ENCODE measurements around the gene MBNL3. TPM values are rescaled to one million over a fixed set of nuclear protein-coding genes. Genes with fewer than 3 reads are reported as not detected.

MBNL3 gene
- total RNA-seq, 1 experiment from 2014 or later: 195 TPM

DNA sequence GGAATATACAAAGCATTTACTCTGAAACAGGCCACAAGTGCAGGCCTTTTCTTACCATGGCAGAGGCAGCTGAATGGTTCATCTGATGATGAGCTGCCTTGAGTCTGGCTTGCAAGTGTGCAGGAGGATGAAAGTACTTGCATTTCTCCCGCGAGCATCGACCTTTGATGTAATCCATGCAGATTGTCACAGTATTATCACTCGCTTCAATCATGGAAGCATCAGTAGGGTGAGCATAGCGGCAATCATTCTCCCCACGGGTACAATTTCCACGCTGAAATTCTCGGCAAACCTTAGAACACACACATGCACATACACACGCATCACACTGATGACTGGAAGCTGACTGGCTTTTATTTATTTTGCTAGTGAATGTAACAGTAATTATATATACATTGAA is 98.0 kb downstream of the MBNL3 start:
- H3K27me3 Mint-ChIP-seq (ENCODE audit: insufficient read depth, unreplicated experiment): no peaks in the 10 kb centered on the region
- DNase-seq: no peak
- peaks cover 17% of the 10 kb centered on the region for H3K4me1 Mint-ChIP-seq (ENCODE audit: low read depth, unreplicated experiment)
- H3K9me3 Mint-ChIP-seq (ENCODE audit: unreplicated experiment): no peaks in the 10 kb centered on the region
- H3K36me3 ChIP-seq (ENCODE audit: control insufficient read depth, insufficient read depth, low read length): no peaks in the 10 kb centered on the region
- H3K4me3 ChIP-seq (ENCODE audit: low read depth, low read length): no peak overlapping the region
- H3K4me3 Mint-ChIP-seq (ENCODE audit: unreplicated experiment): no peak overlapping the region
- POLR2A ChIA-PET: no interaction called here
- TF ChIP-seq CTCF (IDR thresholded peaks at IDR 0.05; ENCODE audit: insufficient read depth in 1 of 2, low read depth in 1 of 2, low read length in 1 of 2, severe bottlenecking in 1 of 2, unreplicated experiment in 1 of 2): no peak
- H3K4me1 ChIP-seq: peaks cover 40% of the 10 kb centered on the region
- no peak overlapping the region for H3K27ac Mint-ChIP-seq (ENCODE audit: unreplicated experiment)
- no peaks in the 10 kb centered on the region for H3K9me3 ChIP-seq
- H3K27me3 ChIP-seq (replicated peaks; ENCODE audit: control insufficient read depth, insufficient read depth, low read length): no peaks in the 10 kb centered on the region
- CTCF ChIA-PET: no interaction called here
- BruUV-seq (replicated peaks): no TSS peak
- peaks cover 46% of the 10 kb centered on the region for H3K36me3 Mint-ChIP-seq (ENCODE audit: insufficient read depth, unreplicated experiment)
- intact Hi-C loops (cut with micrococcal nuclease; ENCODE audit: unreplicated experiment): loop anchor here (5.0 kb wide), 1 partner anchor 222 kb away; no protein-coding TSS in a partner anchor

DNA sequence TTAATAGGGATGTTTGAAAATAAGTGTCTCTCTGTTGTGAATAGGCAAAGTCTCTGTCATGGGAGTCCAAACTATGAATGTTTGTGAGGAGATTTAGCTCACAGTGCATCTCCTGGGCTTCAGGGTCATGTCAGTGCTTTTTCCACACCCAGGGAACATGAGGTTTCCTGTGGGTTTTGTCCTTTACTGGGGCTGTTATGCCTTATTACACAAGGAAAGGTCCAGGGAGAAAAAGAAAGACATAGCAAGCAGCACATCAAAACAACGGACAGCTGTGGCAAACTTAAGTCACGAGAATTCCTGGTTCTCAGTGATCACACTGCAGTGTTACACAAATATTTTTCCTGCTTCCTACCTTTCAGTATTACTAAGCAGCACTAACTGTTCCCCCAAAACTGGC is 99.4 kb downstream of the MBNL3 start:
- CTCF ChIA-PET: no interaction called here
- BruUV-seq (replicated peaks): no TSS peak
- Histone ChIP-seq H3K36me3 (ENCODE audit: control insufficient read depth, insufficient read depth, low read length) (no peaks in the 10 kb centered on the region), H3K4me3 (ENCODE audit: low read depth, low read length) (no peak overlapping the region), H3K9me3 (no peaks in the 10 kb centered on the region), H3K4me1 (peaks cover 27% of the 10 kb centered on the region), H3K27me3 (replicated peaks; ENCODE audit: control insufficient read depth, insufficient read depth, low read length) (no peaks in the 10 kb centered on the region)
- H3K4me3 Mint-ChIP-seq (ENCODE audit: unreplicated experiment): no peak overlapping the region
- no peaks in the 10 kb centered on the region for H3K27me3 Mint-ChIP-seq (ENCODE audit: insufficient read depth, unreplicated experiment)
- no peak for DNase-seq
- POLR2A ChIA-PET: no interaction called here
- H3K9me3 Mint-ChIP-seq (ENCODE audit: unreplicated experiment): no peaks in the 10 kb centered on the region
- H3K36me3 Mint-ChIP-seq (ENCODE audit: insufficient read depth, unreplicated experiment): peaks cover 41% of the 10 kb centered on the region
- no peak overlapping the region for H3K27ac Mint-ChIP-seq (ENCODE audit: unreplicated experiment)
- intact Hi-C loops (cut with micrococcal nuclease; ENCODE audit: unreplicated experiment): no loop called here
- peaks cover 17% of the 10 kb centered on the region for H3K4me1 Mint-ChIP-seq (ENCODE audit: low read depth, unreplicated experiment)
- no peak for TF ChIP-seq CTCF (IDR thresholded peaks at IDR 0.05; ENCODE audit: insufficient read depth in 1 of 2, low read depth in 1 of 2, low read length in 1 of 2, severe bottlenecking in 1 of 2, unreplicated experiment in 1 of 2)

DNA sequence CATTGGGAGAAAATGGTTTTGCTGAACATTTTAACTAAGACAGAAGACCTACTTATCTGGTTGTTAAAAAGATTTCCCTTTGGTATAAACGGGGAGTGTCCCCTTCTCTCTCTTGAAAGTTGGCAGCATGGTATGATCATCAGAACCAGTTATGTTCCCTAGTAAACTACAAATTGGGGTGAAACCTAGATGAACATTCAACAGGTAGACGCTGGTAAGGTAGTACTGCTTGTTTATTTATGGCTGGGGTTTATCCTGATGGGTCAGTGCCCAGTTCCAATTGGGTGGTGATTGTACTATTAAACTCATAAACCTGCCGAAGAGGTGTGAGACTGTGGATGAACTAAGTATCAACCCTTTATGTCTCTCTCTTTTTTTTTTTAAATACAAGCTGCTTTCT is 100.5 kb downstream of the MBNL3 start:
- ChIA-PET POLR2A (no interaction called here), CTCF (no interaction called here)
- intact Hi-C loops (cut with micrococcal nuclease; ENCODE audit: unreplicated experiment): no loop called here
- no peaks in the 10 kb centered on the region for H3K9me3 Mint-ChIP-seq (ENCODE audit: unreplicated experiment)
- DNase-seq: no peak
- no peaks in the 10 kb centered on the region for H3K27me3 ChIP-seq (replicated peaks; ENCODE audit: control insufficient read depth, insufficient read depth, low read length)
- BruUV-seq (replicated peaks): no TSS peak
- H3K4me1 ChIP-seq: peaks cover 16% of the 10 kb centered on the region
- H3K36me3 ChIP-seq (ENCODE audit: control insufficient read depth, insufficient read depth, low read length): no peaks in the 10 kb centered on the region
- H3K4me3 Mint-ChIP-seq (ENCODE audit: unreplicated experiment): no peak overlapping the region
- H3K27ac Mint-ChIP-seq (ENCODE audit: unreplicated experiment): no peak overlapping the region
- TF ChIP-seq CTCF (IDR thresholded peaks at IDR 0.05; ENCODE audit: insufficient read depth in 1 of 2, low read depth in 1 of 2, low read length in 1 of 2, severe bottlenecking in 1 of 2, unreplicated experiment in 1 of 2): no peak
- peaks cover 10% of the 10 kb centered on the region for H3K4me1 Mint-ChIP-seq (ENCODE audit: low read depth, unreplicated experiment)
- H3K4me3 ChIP-seq (ENCODE audit: low read depth, low read length): no peak overlapping the region
- H3K9me3 ChIP-seq: no peaks in the 10 kb centered on the region
- peaks cover 48% of the 10 kb centered on the region for H3K36me3 Mint-ChIP-seq (ENCODE audit: insufficient read depth, unreplicated experiment)
- H3K27me3 Mint-ChIP-seq (ENCODE audit: insufficient read depth, unreplicated experiment): no peaks in the 10 kb centered on the region

Data from Caco-2 (cell line).